CD14-positive monocyte (primary cell): Measurements from ENCODE around the gene G2E3. TPM values are rescaled to one million over a fixed set of nuclear protein-coding genes. Genes with fewer than 3 reads are reported as not detected.

Experiments used
- DNase-seq, 3 donors: peaks; one replicate each; pipeline ENCODE4 v3.0.0-alpha.2; 2011 to 2022
- H2AFZ ChIP-seq: 2 replicates; pipeline ENCODE4 v1.6.0; 2012; ENCODE audit warnings: mild to moderate bottlenecking, low read depth, low read length, inconsistent platforms; ENCODE audit not compliant: insufficient read depth, poor library complexity, severe bottlenecking
- H3K27ac ChIP-seq, 2 donors: 1 replicate in 1 of 2; 2 replicates in 1 of 2; pipeline ENCODE4 v1.5.1; 2012 to 2013; ENCODE audit warnings: low read length in 2 of 2, control low read depth in 1 of 2, inconsistent platforms in 1 of 2, low read depth in 1 of 2, mild to moderate bottlenecking in 1 of 2
- H3K27me3 ChIP-seq, 2 donors: one replicate each; pipeline versions ENCODE4 v1.6.0 to v1.6.1; 2011 to 2013; ENCODE audit warnings: low read length in 2 of 2; ENCODE audit not compliant: control insufficient read depth in 2 of 2, insufficient read depth in 2 of 2
- H3K36me3 ChIP-seq, 2 donors: replicated peaks in 1 of 2; 1 replicate in 1 of 2; 2 replicates in 1 of 2; pipeline versions ENCODE4 v1.5.1 to v1.6.1; 2012 to 2013; ENCODE audit warnings: low read length in 2 of 2, control low read depth in 1 of 2, inconsistent platforms in 1 of 2, mild to moderate bottlenecking in 1 of 2; ENCODE audit not compliant: insufficient read depth in 2 of 2, control insufficient read depth in 1 of 2
- H3K4me1 ChIP-seq, 2 donors: 1 replicate in 1 of 2; 2 replicates in 1 of 2; pipeline versions ENCODE4 v1.5.1 to v1.6.1; 2012 to 2013; ENCODE audit warnings: low read length in 2 of 2, control low read depth in 1 of 2, inconsistent platforms in 1 of 2, mild to moderate bottlenecking in 1 of 2, moderate library complexity in 1 of 2; ENCODE audit not compliant: insufficient read depth in 2 of 2, control insufficient read depth in 1 of 2
- H3K4me2 ChIP-seq: replicated peaks from 2 replicates; pipeline ENCODE3; 2012; ENCODE audit warnings: low read length, moderate library complexity, mild to moderate bottlenecking; ENCODE audit not compliant: poor library complexity, severe bottlenecking; ENCODE audit errors: extremely low read depth
- H3K4me3 ChIP-seq, 3 experiments: fragments of 200-600 bp in 1 of 3; sonication (generic) in 1 of 3; replicated peaks in 1 of 3; 1 replicate in 2 of 3; 2 replicates in 1 of 3; pipeline ENCODE4 v1.5.1; 2011 to 2013; ENCODE audit warnings: low read length in 3 of 3, mild to moderate bottlenecking in 3 of 3, control low read depth in 2 of 3, low read depth in 2 of 3, inconsistent platforms in 1 of 3, moderate library complexity in 1 of 3
- H3K79me2 ChIP-seq: 2 replicates; pipeline ENCODE4 v1.6.0; 2012; ENCODE audit warnings: mild to moderate bottlenecking, control low read depth, inconsistent platforms, low read length, moderate library complexity; ENCODE audit not compliant: insufficient read depth
- H3K9ac ChIP-seq: 2 replicates; pipeline ENCODE4 v1.6.0; 2017; ENCODE audit warnings: low read length, mild to moderate bottlenecking; ENCODE audit not compliant: insufficient read depth, poor library complexity, severe bottlenecking
- H3K9me3 ChIP-seq, 2 donors: replicated peaks in 1 of 2; 1 replicate in 1 of 2; 2 replicates in 1 of 2; pipeline versions ENCODE4 v1.5.1 to v1.6.1; 2012 to 2013; ENCODE audit warnings: low read length in 2 of 2, control low read depth in 1 of 2; ENCODE audit not compliant: control insufficient read depth in 1 of 2, insufficient read depth in 1 of 2
- H4K20me1 ChIP-seq: 2 replicates; pipeline ENCODE4 v1.6.0; 2012; ENCODE audit warnings: mild to moderate bottlenecking, low read length, control low read depth, moderate library complexity; ENCODE audit not compliant: insufficient read depth
- H3K27ac Mint-ChIP-seq, 7 donors: one replicate each; pipeline ENCODE4 v1.8.0; 2020; ENCODE audit warnings: mild to moderate bottlenecking in 7 of 7, mixed read lengths in 7 of 7, moderate library complexity in 6 of 7, inconsistent platforms in 2 of 7
- H3K27me3 Mint-ChIP-seq, 3 donors: one replicate each; pipeline ENCODE4 v1.8.0; 2021 to 2022; ENCODE audit warnings: low read depth in 3 of 3, mild to moderate bottlenecking in 3 of 3, mixed read lengths in 3 of 3, moderate library complexity in 3 of 3, inconsistent platforms in 1 of 3
- H3K36me3 Mint-ChIP-seq, 2 donors: one replicate each; pipeline ENCODE4 v1.8.0; 2020; ENCODE audit warnings: mixed read lengths in 2 of 2, inconsistent platforms in 1 of 2, mild to moderate bottlenecking in 1 of 2
- H3K4me1 Mint-ChIP-seq: one replicate; pipeline ENCODE4 v1.8.0; 2020; ENCODE audit warnings: mild to moderate bottlenecking, mixed read lengths
- H3K4me3 Mint-ChIP-seq, 2 donors: one replicate each; pipeline ENCODE4 v1.8.0; 2020; ENCODE audit warnings: mild to moderate bottlenecking in 2 of 2, mixed read lengths in 2 of 2, moderate library complexity in 1 of 2
- H3K9me3 Mint-ChIP-seq, 7 donors: one replicate each; pipeline ENCODE4 v1.8.0; 2020 to 2022; ENCODE audit warnings: mixed read lengths in 7 of 7, mild to moderate bottlenecking in 6 of 7, moderate library complexity in 6 of 7, inconsistent platforms in 2 of 7
- CTCF ChIP-seq: fragments of 200-600 bp; IDR thresholded peaks from one replicate; pipeline ENCODE4 v1.8.0; 2022; ENCODE audit warnings: antibody characterized with exemption, mild to moderate bottlenecking
- WGBS: methylation state at CpG from one replicate; pipeline ENCODE4 v1.1.5; 2013; ENCODE audit warnings: missing lambda C conversion rate; ENCODE audit not compliant: insufficient coverage; 5-methylcytosine and 5-hydroxymethylcytosine counted together
- intact Hi-C, 2 donors: fragments of 100-400 bp; cut with micrococcal nuclease; formaldehyde crosslinking; loops; one replicate each; pipeline versions ENCODE4 v1.15.0 to v1.15.1; 2023
- polyA plus RNA-seq, 3 donors: library from polyadenylated mRNA; depleted of rRNA in 1 of 3; unstranded in 2 of 3; stranded (reverse) in 1 of 3; fragments of 300-500 nt in 2 of 3; fragments of >200 nt in 1 of 3; fragmentation: Illumina TruSeq in 2 of 3; gene quantifications; 1 replicate in 2 of 3; 2 replicates in 1 of 3; pipeline ENCODE4 v1.2.3, GENCODE V29; 2012 to 2021

Gene G2E3
- polyA plus RNA-seq, 3 donors = 5.6 to 12.1 (median 5.6) TPM

DNA sequence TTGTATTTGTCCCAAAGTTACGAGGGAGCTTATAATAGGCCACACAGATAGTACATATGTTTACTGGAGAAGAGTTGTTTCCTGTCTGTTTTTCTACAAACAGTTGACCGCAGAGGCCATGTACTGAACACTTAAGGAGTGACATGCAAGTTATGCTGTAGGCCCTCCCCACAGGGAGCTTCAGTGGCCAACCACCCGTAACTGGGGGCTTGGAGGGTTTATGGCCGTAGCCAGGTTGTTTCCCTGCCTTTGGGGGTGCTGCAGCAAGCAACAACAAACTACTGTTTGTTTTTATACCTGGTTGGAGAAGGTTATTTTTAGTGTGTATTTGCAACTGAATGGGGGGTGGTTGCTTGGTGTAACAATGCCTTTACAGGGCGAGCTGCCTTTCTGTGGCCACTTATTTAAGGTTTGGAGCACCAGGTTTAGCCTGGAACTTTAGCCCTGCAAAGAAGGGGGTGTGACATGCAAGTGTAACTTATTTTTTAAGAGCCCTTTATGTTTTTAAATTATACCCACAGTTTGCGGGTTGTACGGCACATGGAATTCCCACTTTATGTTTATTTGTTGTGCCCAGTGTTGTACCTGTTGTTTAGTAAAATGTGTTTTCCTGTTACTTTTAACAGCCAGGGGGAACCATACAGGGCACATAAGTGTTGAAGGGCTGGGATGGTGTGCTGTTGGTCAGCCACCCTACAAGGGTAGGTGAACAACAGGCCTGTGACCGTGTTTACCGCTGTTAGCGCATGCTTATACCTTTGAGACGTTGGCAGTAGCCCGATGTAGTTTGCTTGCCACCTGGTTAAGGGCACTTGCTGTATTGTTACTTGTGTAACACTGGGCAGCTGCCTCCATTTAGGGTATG is 29.9 kb upstream of the G2E3 start:
- Histone ChIP-seq H3K79me2 (no peaks in the 10 kb centered on the region), H3K9me3 (no peaks in the 10 kb centered on the region), H3K36me3 (no peaks in the 10 kb centered on the region), H4K20me1 (no peaks in the 10 kb centered on the region), H2AFZ (no peak overlapping the region), H3K27ac (no peak overlapping the region), H3K4me1 (no peaks in the 10 kb centered on the region), H3K4me3 (no peak overlapping the region), H3K27me3 (no peaks in the 10 kb centered on the region), H3K4me2 (no peak overlapping the region), H3K9ac (no peak overlapping the region)
- H3K27me3 Mint-ChIP-seq = peaks cover 0 to 2% (median 2%) of the 10 kb centered on the region in 3 donors
- TF ChIP-seq CTCF = no peak
- peaks cover 3% of the 10 kb centered on the region for H3K4me1 Mint-ChIP-seq
- no peak overlapping the region for H3K27ac Mint-ChIP-seq
- no peaks in the 10 kb centered on the region for H3K36me3 Mint-ChIP-seq
- H3K9me3 Mint-ChIP-seq = peaks cover 0 to 3% (median 0%) of the 10 kb centered on the region in 7 donors
- DNase-seq = no peak
- WGBS = 90% methylated on average over 7 of the region's 12 CpGs
- H3K4me3 Mint-ChIP-seq = no peak overlapping the region
- intact Hi-C loops = no loop called here

GRCh38 chr14:30532264-30532663 is 26.7 kb upstream of the G2E3 start:
- DNase-seq = no peak
- peaks cover 3% of the 10 kb centered on the region for H3K4me1 Mint-ChIP-seq
- TF ChIP-seq CTCF = no peak
- no peaks in the 10 kb centered on the region for H3K36me3 Mint-ChIP-seq
- peaks cover 0 to 7% (median 0%) of the 10 kb centered on the region in 7 donors for H3K9me3 Mint-ChIP-seq
- no peak overlapping the region for H3K4me3 Mint-ChIP-seq
- H3K27me3 ChIP-seq = peaks cover 0 to 2% of the 10 kb centered on the region in 2 donors
- no peaks in the 10 kb centered on the region for H3K4me1 ChIP-seq
- H3K9me3 ChIP-seq = no peaks in the 10 kb centered on the region
- no peaks in the 10 kb centered on the region for H3K79me2 ChIP-seq
- no peaks in the 10 kb centered on the region for H4K20me1 ChIP-seq
- no peaks in the 10 kb centered on the region for H3K36me3 ChIP-seq
- H3K4me2 ChIP-seq = no peak overlapping the region
- H3K27ac ChIP-seq = no peak overlapping the region
- WGBS = 83% methylated on average over 2 of the region's 5 CpGs
- H3K27me3 Mint-ChIP-seq = peaks cover 2 to 4% (median 4%) of the 10 kb centered on the region in 3 donors
- no peak overlapping the region for H2AFZ ChIP-seq
- no peak overlapping the region for H3K27ac Mint-ChIP-seq
- no peak overlapping the region for H3K4me3 ChIP-seq
- H3K9ac ChIP-seq = no peak overlapping the region
- intact Hi-C loops = no loop called here
